Effector CD4-positive, alpha-beta T cell (primary cell): ENCODE results near the gene RBPMS2.

Source experiments
- DNase-seq: peaks from one replicate; pipeline ENCODE4 v3.0.0-alpha.2; 2020

RBPMS2 gene

GRCh38 chr15:64690578-64691296 is 84.7 kb downstream of the RBPMS2 start:
- DNase-seq, result no peak

DNA sequence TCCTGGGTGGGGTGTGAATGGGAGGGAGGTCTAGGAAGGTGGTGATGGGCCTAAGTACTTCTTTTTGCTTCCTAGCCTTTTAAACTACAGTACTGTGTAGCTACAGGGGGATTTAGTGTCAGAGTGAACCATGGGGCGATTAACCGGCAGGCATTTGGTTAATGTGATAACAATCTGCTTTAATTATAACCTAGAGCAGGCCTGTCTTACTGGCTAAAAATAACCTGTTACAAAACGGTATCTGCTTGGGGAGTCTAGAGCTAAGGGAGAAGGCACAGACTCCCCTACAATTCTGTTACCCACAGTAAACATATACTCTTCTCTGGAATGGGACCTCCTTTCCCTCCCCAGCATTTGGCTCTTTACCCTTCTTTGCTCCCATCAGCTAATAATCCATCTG is 85.4 kb downstream of the RBPMS2 start:
- DNase-seq, result no peak
